Measurements from ENCODE around the gene ACOT8. TPM values are rescaled to one million over a fixed set of nuclear protein-coding genes. Genes with fewer than 3 reads are reported as not detected.
"Not testable (repeated sequence)": the region's sequence is repeated elsewhere in the genome, so short reads cannot be mapped to it uniquely, and the experiment has no call there.

The ACOT8 gene
- total RNA-seq, 1 experiment from 2014 or later: 32.4 TPM

GRCh38 chr20:45890077-45890984 is 33.1 kb upstream of the ACOT8 start:
- peak; percentile 89 for DNase-seq (ENCODE audit: low spot score)
- in situ Hi-C loops (cut with HindIII; ENCODE audit: low sequenced_read_pairs): loop anchor here (5.0 kb wide), 1 partner anchor 52 kb away; no protein-coding TSS in a partner anchor

- in situ Hi-C loops (cut with HindIII; ENCODE audit: low sequenced_read_pairs): no loop called here
- DNase-seq (ENCODE audit: low spot score): no peak
These were observed 31.5 kb upstream of the ACOT8 start for GRCh38 chr20:45888681-45889080.

- DNase-seq (ENCODE audit: low spot score): no peak
- in situ Hi-C loops (cut with HindIII; ENCODE audit: low sequenced_read_pairs): no loop called here
These were observed 30.1 kb upstream of the ACOT8 start, which contains the start of gene SPATA25 for GRCh38 chr20:45887346-45887715. SPATA25 (minus strand) TSS chr20:45887622; CDS start chr20:45887590, 32 bp downstream.

- DNase-seq (ENCODE audit: low spot score): no peak
- in situ Hi-C loops (cut with HindIII; ENCODE audit: low sequenced_read_pairs): no loop called here
These were observed 29.6 kb upstream of the ACOT8 start for GRCh38 chr20:45886590-45887345.

- in situ Hi-C loops (cut with HindIII; ENCODE audit: low sequenced_read_pairs): no loop called here
- no peak for DNase-seq (ENCODE audit: low spot score)
These were observed 25.9 kb upstream of the ACOT8 start for GRCh38 chr20:45883100-45883469.

- in situ Hi-C loops (cut with HindIII; ENCODE audit: low sequenced_read_pairs): no loop called here
- DNase-seq (ENCODE audit: low spot score): no peak
These were observed 25.4 kb upstream of the ACOT8 start for GRCh38 chr20:45882469-45883099.

- DNase-seq (ENCODE audit: low spot score): peak; percentile 99
- in situ Hi-C loops (cut with HindIII; ENCODE audit: low sequenced_read_pairs): no loop called here
These were observed 24.0 kb upstream of the ACOT8 start, which contains the start of gene ZSWIM1 for GRCh38 chr20:45880988-45881788. ZSWIM1 (plus strand) TSS chr20:45881227; CDS start chr20:45882593, 1,366 bp downstream.

- DNase-seq (ENCODE audit: low spot score): no peak
- in situ Hi-C loops (cut with HindIII; ENCODE audit: low sequenced_read_pairs): no loop called here
These were observed 21.0 kb upstream of the ACOT8 start for GRCh38 chr20:45878076-45878761.

- DNase-seq (ENCODE audit: low spot score): no peak
- in situ Hi-C loops (cut with HindIII; ENCODE audit: low sequenced_read_pairs): no loop called here
These were observed 17.4 kb upstream of the ACOT8 start for GRCh38 chr20:45874576-45874975.

GRCh38 chr20:45874104-45874481 is 16.9 kb upstream of the ACOT8 start:
- DNase-seq (ENCODE audit: low spot score); in situ Hi-C loops (cut with HindIII; ENCODE audit: low sequenced_read_pairs): not testable (repeated sequence)

- in situ Hi-C loops (cut with HindIII; ENCODE audit: low sequenced_read_pairs): no loop called here
- no peak for DNase-seq (ENCODE audit: low spot score)
These were observed 16.4 kb upstream of the ACOT8 start for GRCh38 chr20:45873409-45874103.

- in situ Hi-C loops (cut with HindIII; ENCODE audit: low sequenced_read_pairs): no loop called here
- no peak for DNase-seq (ENCODE audit: low spot score)
These were observed 15.4 kb upstream of the ACOT8 start for GRCh38 chr20:45872626-45873025.

GRCh38 chr20:45867819-45868176 is 10.6 kb upstream of the ACOT8 start:
- in situ Hi-C loops (cut with HindIII; ENCODE audit: low sequenced_read_pairs): no loop called here
- DNase-seq (ENCODE audit: low spot score): no peak

GRCh38 chr20:45867136-45867818 is 10.1 kb upstream of the ACOT8 start:
- in situ Hi-C loops (cut with HindIII; ENCODE audit: low sequenced_read_pairs): no loop called here
- no peak for DNase-seq (ENCODE audit: low spot score)

GRCh38 chr20:45866454-45866853 is 9.3 kb upstream of the ACOT8 start:
- DNase-seq (ENCODE audit: low spot score): no peak
- in situ Hi-C loops (cut with HindIII; ENCODE audit: low sequenced_read_pairs): no loop called here

GRCh38 chr20:45863543-45864470 is 6.6 kb upstream of the ACOT8 start:
- in situ Hi-C loops (cut with HindIII; ENCODE audit: low sequenced_read_pairs): no loop called here
- DNase-seq (ENCODE audit: low spot score): no peak

All from G401 (cell line).